ENCODE data around the gene NFATC3.

DNA sequence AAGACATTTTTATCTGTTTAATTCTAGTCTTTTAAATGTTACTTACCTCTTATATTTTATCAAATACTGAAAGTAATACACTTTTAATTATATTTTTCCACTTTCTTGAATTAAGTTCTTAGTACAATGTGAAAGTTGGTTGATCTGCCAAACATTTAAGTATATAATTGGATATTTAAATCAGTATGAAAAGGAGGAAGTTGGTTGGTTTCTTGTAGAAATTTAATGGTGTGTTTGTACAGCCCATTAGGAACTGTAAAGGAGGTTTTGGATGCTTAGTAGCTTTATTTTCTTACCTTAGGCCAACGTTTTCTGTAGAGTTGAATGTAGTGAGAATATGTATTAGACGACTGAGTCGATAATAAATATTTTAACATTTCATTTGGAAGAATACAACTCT lies 5.4 kb downstream of the NFATC3 start:
- TF ChIP-seq, protein P1, sequence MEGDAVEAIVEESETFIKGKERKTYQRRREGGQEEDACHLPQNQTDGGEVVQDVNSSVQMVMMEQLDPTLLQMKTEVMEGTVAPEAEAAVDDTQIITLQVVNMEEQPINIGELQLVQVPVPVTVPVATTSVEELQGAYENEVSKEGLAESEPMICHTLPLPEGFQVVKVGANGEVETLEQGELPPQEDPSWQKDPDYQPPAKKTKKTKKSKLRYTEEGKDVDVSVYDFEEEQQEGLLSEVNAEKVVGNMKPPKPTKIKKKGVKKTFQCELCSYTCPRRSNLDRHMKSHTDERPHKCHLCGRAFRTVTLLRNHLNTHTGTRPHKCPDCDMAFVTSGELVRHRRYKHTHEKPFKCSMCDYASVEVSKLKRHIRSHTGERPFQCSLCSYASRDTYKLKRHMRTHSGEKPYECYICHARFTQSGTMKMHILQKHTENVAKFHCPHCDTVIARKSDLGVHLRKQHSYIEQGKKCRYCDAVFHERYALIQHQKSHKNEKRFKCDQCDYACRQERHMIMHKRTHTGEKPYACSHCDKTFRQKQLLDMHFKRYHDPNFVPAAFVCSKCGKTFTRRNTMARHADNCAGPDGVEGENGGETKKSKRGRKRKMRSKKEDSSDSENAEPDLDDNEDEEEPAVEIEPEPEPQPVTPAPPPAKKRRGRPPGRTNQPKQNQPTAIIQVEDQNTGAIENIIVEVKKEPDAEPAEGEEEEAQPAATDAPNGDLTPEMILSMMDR (IDR thresholded peaks at IDR 0.05) = no peak
- no peak for TF ChIP-seq POLR2A (IDR thresholded peaks at IDR 0.05)

All from heart left ventricle (tissue), 13 donors.